SK-N-SH treated with all-trans-retinoic acid at 6 μM for 48 hours (cell line): ENCODE data around the gene CTNNA3.

ENCODE experiments used
- ATAC-seq: fragments of 200-7000 bp; cut with Tn5 transposase; 3 replicates; pipeline ENCODE4 v1.9.1; 2020; ENCODE audit warnings: mild to moderate bottlenecking, moderate library complexity
- ARNTL ChIP-seq: fragments of 450-650 bp; formaldehyde crosslinking; IDR thresholded peaks from 2 replicates; pipeline ENCODE4 v1.5.0; 2020; ENCODE audit warnings: low read depth, mild to moderate bottlenecking, moderate library complexity, borderline replicate concordance
- BACH2 ChIP-seq: fragments of 250-450 bp; sonication (Bioruptor Pico); IDR thresholded peaks from 2 replicates; pipeline ENCODE4 v1.9.0; 2021; ENCODE audit warnings: mild to moderate bottlenecking, borderline replicate concordance
- CSDC2 ChIP-seq: fragments of 250-450 bp; sonication (Bioruptor Pico); IDR thresholded peaks from 2 replicates; pipeline ENCODE4 v1.5.0; 2020; ENCODE audit warnings: mild to moderate bottlenecking, moderate library complexity
- ESRRG ChIP-seq: fragments of 250-450 bp; sonication (Bioruptor Pico); IDR thresholded peaks from 2 replicates; pipeline ENCODE4 v1.6.1; 2021; ENCODE audit warnings: mild to moderate bottlenecking
- GLIS3 ChIP-seq: fragments of 250-450 bp; sonication (Bioruptor Pico); IDR thresholded peaks from 2 replicates; pipeline ENCODE4 v1.5.0; 2020; ENCODE audit warnings: mild to moderate bottlenecking, moderate library complexity
- OSR1 ChIP-seq: fragments of 250-450 bp; sonication (Bioruptor Pico); IDR thresholded peaks from 2 replicates; pipeline ENCODE4 v1.8.0; 2022; ENCODE audit warnings: moderate library complexity, mild to moderate bottlenecking, inconsistent platforms
- PATZ1 ChIP-seq: fragments of 250-450 bp; sonication (Bioruptor Pico); IDR thresholded peaks from 2 replicates; pipeline ENCODE4 v1.8.0; 2020; ENCODE audit warnings: mild to moderate bottlenecking, moderate library complexity, borderline replicate concordance
- PPARA ChIP-seq: fragments of 250-450 bp; sonication (Bioruptor Pico); IDR thresholded peaks from 2 replicates; pipeline ENCODE4 v1.5.0; 2020; ENCODE audit warnings: mild to moderate bottlenecking, borderline replicate concordance
- RARB ChIP-seq: fragments of 250-450 bp; sonication (Bioruptor Pico); IDR thresholded peaks from 2 replicates; pipeline ENCODE4 v1.8.0; 2021; ENCODE audit warnings: mild to moderate bottlenecking, moderate library complexity
- SNAI2 ChIP-seq: fragments of 250-450 bp; sonication (Bioruptor Pico); IDR thresholded peaks from 2 replicates; pipeline ENCODE4 v1.5.0; 2020; ENCODE audit warnings: mild to moderate bottlenecking, moderate library complexity
- TCF4 ChIP-seq: fragments of 250-450 bp; sonication (Bioruptor Pico); IDR thresholded peaks from 2 replicates; pipeline ENCODE4 v1.8.0; 2021; ENCODE audit warnings: mild to moderate bottlenecking, moderate library complexity, borderline replicate concordance
- TOX ChIP-seq: fragments of 250-450 bp; sonication (Bioruptor Pico); IDR thresholded peaks from 2 replicates; pipeline ENCODE4 v1.8.0; 2021; ENCODE audit warnings: mild to moderate bottlenecking, moderate library complexity, borderline replicate concordance
- TSHZ2 ChIP-seq: fragments of 250-450 bp; sonication (Bioruptor Pico); IDR thresholded peaks from 2 replicates; pipeline ENCODE4 v1.5.0; 2020; ENCODE audit warnings: mild to moderate bottlenecking, moderate library complexity
- ZFP3 ChIP-seq: fragments of 250-450 bp; sonication (Bioruptor Pico); IDR thresholded peaks from 2 replicates; pipeline ENCODE4 v1.5.0; 2020; ENCODE audit warnings: mild to moderate bottlenecking, moderate library complexity
- ZFP30 ChIP-seq: fragments of 450-650 bp; formaldehyde crosslinking; IDR thresholded peaks from 2 replicates; pipeline ENCODE4 v1.5.0; 2022; ENCODE audit warnings: mild to moderate bottlenecking, moderate library complexity
- ZNF565 ChIP-seq: fragments of 450-650 bp; formaldehyde crosslinking; conservative IDR thresholded peaks from 2 replicates; pipeline ENCODE4 v1.5.0; 2020; ENCODE audit warnings: low read depth, mild to moderate bottlenecking, moderate library complexity
- ZNF70 ChIP-seq: fragments of 450-650 bp; formaldehyde crosslinking; IDR thresholded peaks from 2 replicates; pipeline ENCODE4 v1.5.0; 2020; ENCODE audit warnings: mild to moderate bottlenecking, moderate library complexity
- TF ChIP-seq, protein P1 (sequence below): fragments of 250-450 bp; sonication (Bioruptor Pico); IDR thresholded peaks from 2 replicates; pipeline ENCODE4 v1.5.1; 2021; ENCODE audit warnings: mild to moderate bottlenecking, moderate library complexity
- TF ChIP-seq, protein P2 (sequence below): fragments of 250-450 bp; sonication (Bioruptor Pico); IDR thresholded peaks from 2 replicates; pipeline ENCODE4 v1.8.0; 2021; ENCODE audit warnings: low read depth, mild to moderate bottlenecking, moderate library complexity, borderline replicate concordance

The CTNNA3 gene

DNA sequence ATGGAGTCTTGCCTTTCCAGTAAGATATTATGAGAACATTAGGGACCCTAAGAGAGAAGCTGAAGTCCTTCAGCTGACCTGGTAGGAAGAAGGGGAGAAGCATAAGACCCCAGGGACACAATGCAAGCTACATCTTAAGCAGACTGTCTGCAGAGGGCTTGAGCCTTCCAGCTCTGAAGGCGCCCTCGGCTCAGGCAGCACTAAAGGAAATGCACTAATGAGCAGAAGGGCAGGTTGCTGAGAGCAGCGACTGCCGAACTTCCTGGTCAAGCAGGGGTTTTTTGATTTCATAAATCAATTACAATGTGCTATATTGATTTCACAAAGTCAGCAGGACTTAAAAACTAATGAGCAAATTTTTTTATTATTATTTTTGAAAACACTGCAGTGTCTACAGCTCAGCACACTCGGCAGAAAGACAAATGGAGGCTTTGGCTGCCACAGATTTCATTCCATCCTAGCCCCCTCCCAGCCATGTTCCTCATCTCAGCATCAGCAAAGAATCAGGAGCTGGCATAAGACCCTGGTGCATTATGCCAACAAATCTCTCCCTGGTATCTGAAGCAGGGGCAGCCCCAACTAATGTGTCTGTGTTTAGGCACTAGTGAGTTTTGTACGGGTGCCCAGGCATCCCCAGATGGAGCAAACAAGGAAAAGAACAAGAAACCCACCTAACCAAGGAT, 713.1 kb downstream of the CTNNA3 start:
- no peak for ATAC-seq
- TF ChIP-seq OSR1 (CRISPR knock-in tag) = no peak
- TF ChIP-seq ZNF565 (CRISPR knock-in tag) = no peak
- TF ChIP-seq PATZ1 (CRISPR knock-in tag) = no peak
- TF ChIP-seq ESRRG (CRISPR knock-in tag) = no peak
- TF ChIP-seq RARB (CRISPR knock-in tag) = no peak
- TF ChIP-seq, protein P1, sequence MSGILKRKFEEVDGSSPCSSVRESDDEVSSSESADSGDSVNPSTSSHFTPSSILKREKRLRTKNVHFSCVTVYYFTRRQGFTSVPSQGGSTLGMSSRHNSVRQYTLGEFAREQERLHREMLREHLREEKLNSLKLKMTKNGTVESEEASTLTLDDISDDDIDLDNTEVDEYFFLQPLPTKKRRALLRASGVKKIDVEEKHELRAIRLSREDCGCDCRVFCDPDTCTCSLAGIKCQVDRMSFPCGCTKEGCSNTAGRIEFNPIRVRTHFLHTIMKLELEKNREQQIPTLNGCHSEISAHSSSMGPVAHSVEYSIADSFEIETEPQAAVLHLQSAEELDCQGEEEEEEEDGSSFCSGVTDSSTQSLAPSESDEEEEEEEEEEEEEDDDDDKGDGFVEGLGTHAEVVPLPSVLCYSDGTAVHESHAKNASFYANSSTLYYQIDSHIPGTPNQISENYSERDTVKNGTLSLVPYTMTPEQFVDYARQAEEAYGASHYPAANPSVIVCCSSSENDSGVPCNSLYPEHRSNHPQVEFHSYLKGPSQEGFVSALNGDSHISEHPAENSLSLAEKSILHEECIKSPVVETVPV (CRISPR knock-in tag) = no peak
- no peak for TF ChIP-seq PPARA (CRISPR knock-in tag)
- no peak for TF ChIP-seq TSHZ2 (CRISPR knock-in tag)
- no peak for TF ChIP-seq ARNTL
- no peak for TF ChIP-seq ZFP3
- TF ChIP-seq TCF4 (CRISPR knock-in tag) = no peak

DNA sequence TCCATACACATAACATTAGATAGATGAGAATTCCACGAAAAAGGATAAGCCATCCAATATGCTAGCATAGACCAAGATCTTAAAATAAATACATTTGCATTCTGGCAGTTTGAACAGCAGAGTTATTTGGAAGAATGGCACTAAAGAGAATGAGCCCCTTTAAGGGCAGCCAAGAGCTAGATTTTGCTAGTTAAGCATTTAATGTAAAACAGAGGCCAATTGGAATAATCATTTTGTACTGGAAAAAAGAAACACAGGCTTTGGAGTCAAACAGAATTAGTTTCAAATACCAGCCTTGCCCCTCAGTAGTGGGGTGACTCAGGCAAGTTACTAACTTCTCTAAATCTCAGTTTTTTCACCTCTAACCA, 714.0 kb downstream of the CTNNA3 start:
- no peak for ATAC-seq
- TF ChIP-seq TSHZ2 (CRISPR knock-in tag) (no peak), OSR1 (CRISPR knock-in tag) (no peak), ZNF70 (CRISPR knock-in tag) (no peak), PPARA (CRISPR knock-in tag) (no peak), CSDC2 (CRISPR knock-in tag) (no peak), GLIS3 (CRISPR knock-in tag) (no peak), BACH2 (CRISPR knock-in tag) (no peak), RARB (CRISPR knock-in tag) (no peak), ESRRG (CRISPR knock-in tag) (no peak)
- TF ChIP-seq, protein P2, sequence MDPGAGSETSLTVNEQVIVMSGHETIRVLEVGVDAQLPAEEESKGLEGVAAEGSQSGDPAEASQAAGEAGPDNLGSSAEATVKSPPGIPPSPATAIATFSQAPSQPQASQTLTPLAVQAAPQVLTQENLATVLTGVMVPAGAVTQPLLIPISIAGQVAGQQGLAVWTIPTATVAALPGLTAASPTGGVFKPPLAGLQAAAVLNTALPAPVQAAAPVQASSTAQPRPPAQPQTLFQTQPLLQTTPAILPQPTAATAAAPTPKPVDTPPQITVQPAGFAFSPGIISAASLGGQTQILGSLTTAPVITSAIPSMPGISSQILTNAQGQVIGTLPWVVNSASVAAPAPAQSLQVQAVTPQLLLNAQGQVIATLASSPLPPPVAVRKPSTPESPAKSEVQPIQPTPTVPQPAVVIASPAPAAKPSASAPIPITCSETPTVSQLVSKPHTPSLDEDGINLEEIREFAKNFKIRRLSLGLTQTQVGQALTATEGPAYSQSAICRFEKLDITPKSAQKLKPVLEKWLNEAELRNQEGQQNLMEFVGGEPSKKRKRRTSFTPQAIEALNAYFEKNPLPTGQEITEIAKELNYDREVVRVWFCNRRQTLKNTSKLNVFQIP (CRISPR knock-in tag) = no peak

DNA sequence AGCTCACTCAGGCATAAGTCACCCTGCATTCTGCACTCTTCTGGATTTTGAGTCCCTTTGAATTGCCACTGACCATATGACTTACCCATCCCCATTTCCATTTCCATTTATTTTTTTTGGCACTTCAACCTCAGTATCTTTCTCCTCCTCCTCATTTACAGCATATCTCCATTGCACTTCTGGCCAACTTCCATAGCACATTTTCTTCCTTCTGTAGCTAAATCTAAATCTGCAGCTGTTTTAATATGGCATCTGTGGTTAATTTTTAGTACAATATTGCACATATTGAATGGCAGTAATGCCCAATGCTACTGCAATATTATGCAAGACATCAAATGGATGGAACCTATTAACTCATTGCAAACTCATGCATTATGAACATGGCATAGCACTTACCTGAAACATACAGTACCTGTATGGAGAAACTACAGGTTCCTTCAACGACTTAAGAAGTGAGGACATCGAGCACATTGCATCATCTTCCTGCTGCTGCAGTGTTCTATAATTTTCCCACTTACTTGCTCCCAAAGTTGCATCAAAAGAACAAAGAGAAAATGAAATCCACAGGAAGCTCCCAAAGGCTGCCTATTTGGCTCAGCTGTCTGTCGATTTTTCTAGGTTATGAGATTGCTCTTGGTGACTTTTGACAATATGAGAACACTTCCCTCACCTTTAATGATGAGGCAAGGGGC, 714.5 kb downstream of the CTNNA3 start:
- TF ChIP-seq PATZ1 (CRISPR knock-in tag) = no peak
- TF ChIP-seq BACH2 (CRISPR knock-in tag) = no peak
- TF ChIP-seq SNAI2 (CRISPR knock-in tag) = no peak
- TF ChIP-seq, protein P2 (CRISPR knock-in tag) = no peak
- no peak for TF ChIP-seq CSDC2 (CRISPR knock-in tag)
- TF ChIP-seq ZFP30 = no peak
- no peak for TF ChIP-seq TOX (CRISPR knock-in tag)
- no peak for ATAC-seq
